Measurements from ENCODE around the gene ZNF689. TPM values are rescaled to one million over a fixed set of nuclear protein-coding genes. Genes with fewer than 3 reads are reported as not detected.

ZNF689 gene
- total and polyA plus RNA-seq, 2 donors (not counting 1 experiment from before 2014, with no cell fraction given), result 3.5 to 6.1 TPM

DNA sequence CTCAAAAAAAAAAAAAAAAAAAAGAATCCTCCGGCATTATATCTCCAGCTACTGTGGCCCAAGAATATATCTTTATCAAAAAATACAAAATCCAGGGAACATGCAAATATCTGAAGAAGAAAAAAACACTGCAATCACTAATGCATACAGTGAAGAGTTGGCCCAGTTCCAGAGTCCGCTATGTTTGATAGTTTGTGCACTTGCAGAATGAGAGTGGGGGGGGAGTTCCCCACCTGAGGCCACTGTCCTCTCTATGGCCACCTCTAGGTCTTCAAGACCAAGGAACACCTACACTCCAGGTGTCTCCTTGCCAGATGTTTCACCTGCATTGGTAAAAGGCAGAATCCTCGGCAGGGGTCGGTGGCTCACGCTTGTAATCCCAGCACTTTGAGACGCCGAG, 28.7 kb downstream of the ZNF689 start:
- TF ChIP-seq EZH2 (IDR thresholded peaks at IDR 0.05; ENCODE audit: low read length, missing control alignments), result no peak
- TF ChIP-seq, protein P1, sequence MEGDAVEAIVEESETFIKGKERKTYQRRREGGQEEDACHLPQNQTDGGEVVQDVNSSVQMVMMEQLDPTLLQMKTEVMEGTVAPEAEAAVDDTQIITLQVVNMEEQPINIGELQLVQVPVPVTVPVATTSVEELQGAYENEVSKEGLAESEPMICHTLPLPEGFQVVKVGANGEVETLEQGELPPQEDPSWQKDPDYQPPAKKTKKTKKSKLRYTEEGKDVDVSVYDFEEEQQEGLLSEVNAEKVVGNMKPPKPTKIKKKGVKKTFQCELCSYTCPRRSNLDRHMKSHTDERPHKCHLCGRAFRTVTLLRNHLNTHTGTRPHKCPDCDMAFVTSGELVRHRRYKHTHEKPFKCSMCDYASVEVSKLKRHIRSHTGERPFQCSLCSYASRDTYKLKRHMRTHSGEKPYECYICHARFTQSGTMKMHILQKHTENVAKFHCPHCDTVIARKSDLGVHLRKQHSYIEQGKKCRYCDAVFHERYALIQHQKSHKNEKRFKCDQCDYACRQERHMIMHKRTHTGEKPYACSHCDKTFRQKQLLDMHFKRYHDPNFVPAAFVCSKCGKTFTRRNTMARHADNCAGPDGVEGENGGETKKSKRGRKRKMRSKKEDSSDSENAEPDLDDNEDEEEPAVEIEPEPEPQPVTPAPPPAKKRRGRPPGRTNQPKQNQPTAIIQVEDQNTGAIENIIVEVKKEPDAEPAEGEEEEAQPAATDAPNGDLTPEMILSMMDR (conservative IDR thresholded peaks at IDR 0.05 in 1 of 2, IDR thresholded peaks at IDR 0.05 in 1 of 2; ENCODE audit: low read depth in 1 of 2, low read length in 2 of 2), result no peak

DNA sequence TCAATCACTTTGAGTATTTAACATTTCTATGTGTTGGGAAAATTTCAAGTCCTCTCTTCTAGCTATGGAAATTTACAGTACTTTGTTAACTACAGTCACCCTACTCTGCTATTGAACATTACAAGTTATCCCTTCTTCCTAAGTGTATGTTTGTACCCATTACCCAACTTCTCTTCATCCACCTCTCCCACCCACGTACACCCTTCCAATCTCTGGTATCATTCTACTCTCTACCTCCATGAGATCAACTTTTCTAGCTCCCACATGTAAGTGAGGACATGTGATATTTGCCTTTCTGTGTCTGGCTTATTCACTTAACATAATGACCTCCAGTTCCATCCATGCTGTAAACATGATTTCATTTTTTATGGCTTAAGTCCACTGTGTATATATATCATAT, 35.5 kb downstream of the ZNF689 start:
- H3K9me3 ChIP-seq (ENCODE audit: control insufficient read depth, insufficient read depth, low read depth, low read length), result no peaks in the 10 kb centered on the region

More for the DNA sequence above, 28.7 kb downstream of the ZNF689 start:
- Histone ChIP-seq H4K20me1 (ENCODE audit: control insufficient read depth, extremely low read depth, insufficient read depth, low read length) (no peaks in the 10 kb centered on the region), H3K4me1 (ENCODE audit: control insufficient read depth, extremely low read depth, insufficient read depth, low read length) (peaks cover 4% of the 10 kb centered on the region), H3K4me3 (replicated peaks in 1 of 4; ENCODE audit: control extremely low read depth in 1 of 4, insufficient read depth in 1 of 4, low read depth in 3 of 4, low read length in 4 of 4) (no peak overlapping the region), H3K27ac (ENCODE audit: insufficient read depth, low read length) (no peak overlapping the region), H3K4me2 (ENCODE audit: extremely low read depth, insufficient read depth, low read length) (no peak overlapping the region), H2AFZ (ENCODE audit: low read length) (no peak overlapping the region), H3K9me3 (ENCODE audit: control insufficient read depth, insufficient read depth, low read depth, low read length) (no peaks in the 10 kb centered on the region), H3K36me3 (ENCODE audit: control insufficient read depth, insufficient read depth, low read length) (peaks cover 2% of the 10 kb centered on the region), H3K9ac (ENCODE audit: insufficient read depth, low read length) (no peak overlapping the region), H3K27me3 (ENCODE audit: control insufficient read depth, insufficient read depth, low read length) (no peaks in the 10 kb centered on the region), H3K79me2 (ENCODE audit: control insufficient read depth, insufficient read depth, low read length) (peaks cover 6% of the 10 kb centered on the region)
- no peak for DNase-seq (ENCODE audit: low read depth in 2 of 2)

DNA sequence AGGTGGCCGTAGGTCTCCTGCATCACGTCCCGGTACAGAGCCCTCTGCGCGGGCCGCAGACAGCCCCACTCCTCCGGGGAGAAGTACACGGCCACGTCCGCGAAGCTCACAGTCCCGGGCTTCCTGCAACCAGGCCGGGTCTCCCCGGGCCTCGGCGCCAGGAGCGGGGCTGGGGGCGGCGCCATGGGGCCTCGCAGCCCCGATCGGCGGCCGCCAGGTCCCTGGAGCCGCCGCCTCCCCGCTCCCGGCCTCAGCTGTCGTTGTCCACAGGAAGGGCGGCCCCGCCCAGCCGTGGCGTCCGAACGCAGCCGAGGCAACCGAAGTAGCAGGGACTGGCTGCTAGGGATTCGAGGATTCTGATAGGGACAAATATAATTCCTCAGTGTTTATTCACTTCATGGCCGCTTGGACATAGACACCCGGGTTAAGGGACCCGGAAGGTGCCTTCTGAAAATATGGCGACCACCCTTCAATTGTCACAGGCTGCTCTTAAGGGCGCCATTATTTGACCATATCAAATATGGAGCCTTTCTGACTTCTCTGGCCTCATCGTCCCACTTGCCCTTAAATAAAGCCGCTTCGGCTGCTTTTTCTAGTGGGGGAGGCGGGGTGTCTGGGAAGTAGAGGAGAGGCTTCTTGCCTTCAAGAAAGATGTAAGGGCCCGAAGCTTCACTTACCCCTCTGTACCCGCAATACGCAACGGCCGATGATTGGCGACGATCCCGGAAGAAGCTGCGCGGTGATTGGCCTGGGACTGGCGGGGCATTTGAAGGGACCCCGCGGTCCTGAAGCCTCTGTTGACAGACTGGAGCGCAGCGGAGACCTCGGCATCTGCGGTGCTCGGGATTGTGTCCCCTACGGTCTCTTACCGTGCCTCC, 38.5 kb downstream of the ZNF689 start, which contains the start of gene ZNF688:
Gene ZNF688, minus strand, starts transcription at position 270 of the 878 bp plus-strand sequence. Its CDS starts 85 bp downstream, at position 185.
- Histone ChIP-seq H3K79me2 (ENCODE audit: control insufficient read depth, insufficient read depth, low read length) (no peaks in the 10 kb centered on the region), H3K9ac (ENCODE audit: insufficient read depth, low read length) (peak within 1 kb of the TSS; percentile 68), H3K9me3 (ENCODE audit: control insufficient read depth, insufficient read depth, low read depth, low read length) (no peaks in the 10 kb centered on the region), H3K4me1 (ENCODE audit: control insufficient read depth, extremely low read depth, insufficient read depth, low read length) (peaks cover 3% of the 10 kb centered on the region), H2AFZ (ENCODE audit: low read length) (peak within 1 kb of the TSS; percentile 70), H3K36me3 (ENCODE audit: control insufficient read depth, insufficient read depth, low read length) (no peaks in the 10 kb centered on the region), H3K4me2 (ENCODE audit: extremely low read depth, insufficient read depth, low read length) (peak within 1 kb of the TSS; percentile 98), H3K27ac (ENCODE audit: insufficient read depth, low read length) (peak within 1 kb of the TSS; percentile 69), H4K20me1 (ENCODE audit: control insufficient read depth, extremely low read depth, insufficient read depth, low read length) (no peaks in the 10 kb centered on the region), H3K27me3 (ENCODE audit: control insufficient read depth, insufficient read depth, low read length) (no peaks in the 10 kb centered on the region), H3K4me3 (replicated peaks in 1 of 4; ENCODE audit: control extremely low read depth in 1 of 4, insufficient read depth in 1 of 4, low read depth in 3 of 4, low read length in 4 of 4) (peak within 1 kb of the TSS; percentile 54 to 78 (median 71))
- TF ChIP-seq, protein P1 (conservative IDR thresholded peaks at IDR 0.05 in 1 of 2, IDR thresholded peaks at IDR 0.05 in 1 of 2; ENCODE audit: low read depth in 1 of 2, low read length in 2 of 2), result no peak
- peak; percentile 98 to 99 for DNase-seq (ENCODE audit: low read depth in 2 of 2)

More for the DNA sequence above, 35.5 kb downstream of the ZNF689 start:
- Histone ChIP-seq H3K36me3 (ENCODE audit: control insufficient read depth, insufficient read depth, low read length) (no peaks in the 10 kb centered on the region), H3K27ac (ENCODE audit: insufficient read depth, low read length) (no peak overlapping the region), H3K4me1 (ENCODE audit: control insufficient read depth, extremely low read depth, insufficient read depth, low read length) (peaks cover 3% of the 10 kb centered on the region), H3K4me3 (replicated peaks in 1 of 4; ENCODE audit: control extremely low read depth in 1 of 4, insufficient read depth in 1 of 4, low read depth in 3 of 4, low read length in 4 of 4) (no peak overlapping the region), H2AFZ (ENCODE audit: low read length) (no peak overlapping the region), H3K4me2 (ENCODE audit: extremely low read depth, insufficient read depth, low read length) (no peak overlapping the region), H3K9ac (ENCODE audit: insufficient read depth, low read length) (no peak overlapping the region), H4K20me1 (ENCODE audit: control insufficient read depth, extremely low read depth, insufficient read depth, low read length) (no peaks in the 10 kb centered on the region), H3K79me2 (ENCODE audit: control insufficient read depth, insufficient read depth, low read length) (no peaks in the 10 kb centered on the region), H3K27me3 (ENCODE audit: control insufficient read depth, insufficient read depth, low read length) (no peaks in the 10 kb centered on the region)
- DNase-seq (ENCODE audit: low read depth in 2 of 2), result no peak
- TF ChIP-seq EZH2 (IDR thresholded peaks at IDR 0.05; ENCODE audit: low read length, missing control alignments), result no peak
- TF ChIP-seq, protein P1 (conservative IDR thresholded peaks at IDR 0.05 in 1 of 2, IDR thresholded peaks at IDR 0.05 in 1 of 2; ENCODE audit: low read depth in 1 of 2, low read length in 2 of 2), result no peak

Measured in fibroblast of lung (primary cell).